ENCODE results near the gene MNS1. TPM values are rescaled to one million over a fixed set of nuclear protein-coding genes. Genes with fewer than 3 reads are reported as not detected.
"Not testable (repeated sequence)": the region's sequence is repeated elsewhere in the genome, so short reads cannot be mapped to it uniquely, and the experiment has no call there.

MNS1 gene, protein sequence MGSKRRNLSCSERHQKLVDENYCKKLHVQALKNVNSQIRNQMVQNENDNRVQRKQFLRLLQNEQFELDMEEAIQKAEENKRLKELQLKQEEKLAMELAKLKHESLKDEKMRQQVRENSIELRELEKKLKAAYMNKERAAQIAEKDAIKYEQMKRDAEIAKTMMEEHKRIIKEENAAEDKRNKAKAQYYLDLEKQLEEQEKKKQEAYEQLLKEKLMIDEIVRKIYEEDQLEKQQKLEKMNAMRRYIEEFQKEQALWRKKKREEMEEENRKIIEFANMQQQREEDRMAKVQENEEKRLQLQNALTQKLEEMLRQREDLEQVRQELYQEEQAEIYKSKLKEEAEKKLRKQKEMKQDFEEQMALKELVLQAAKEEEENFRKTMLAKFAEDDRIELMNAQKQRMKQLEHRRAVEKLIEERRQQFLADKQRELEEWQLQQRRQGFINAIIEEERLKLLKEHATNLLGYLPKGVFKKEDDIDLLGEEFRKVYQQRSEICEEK
- total RNA-seq (2014; rRNA removed; shearing (Covaris generic)): 3.4 and 5.6 TPM in 2 replicates

DNA sequence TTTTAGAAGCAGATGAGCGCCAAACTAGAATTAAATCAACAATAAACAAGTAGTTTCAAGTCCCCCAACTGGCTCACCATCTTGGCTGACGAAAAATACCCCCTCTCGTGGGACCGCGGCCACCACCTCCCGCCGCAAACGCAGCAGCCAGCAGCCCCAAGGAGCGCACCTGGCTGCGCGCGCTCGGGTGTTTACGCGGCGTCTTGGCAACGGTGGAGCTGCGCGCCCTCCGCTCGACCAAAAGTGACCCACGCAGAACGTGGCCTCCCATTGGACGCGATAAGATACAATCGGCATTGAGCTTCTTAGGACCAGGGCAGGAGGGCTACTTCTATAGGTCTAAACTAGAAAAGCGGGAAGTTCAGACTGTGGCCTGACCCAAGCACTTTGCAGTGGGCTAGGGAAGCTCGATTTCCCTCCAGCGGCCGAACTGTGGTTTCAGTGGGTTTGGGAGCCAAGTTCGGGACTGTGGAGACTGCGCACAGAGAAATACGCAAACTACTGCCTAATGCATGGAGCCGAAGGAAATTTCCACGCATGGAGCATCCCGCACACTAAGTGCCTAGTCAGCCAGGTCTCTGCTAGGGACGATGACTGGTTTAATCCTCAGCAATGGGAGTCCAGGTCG lies at the start of gene MNS1:
TSS of gene MNS1 (minus strand) at position 245 of the 628 bp plus-strand sequence. CDS start at position 80, 165 bp downstream.
- peak; percentile 97 for DNase-seq (ENCODE audit: low read depth)

DNA sequence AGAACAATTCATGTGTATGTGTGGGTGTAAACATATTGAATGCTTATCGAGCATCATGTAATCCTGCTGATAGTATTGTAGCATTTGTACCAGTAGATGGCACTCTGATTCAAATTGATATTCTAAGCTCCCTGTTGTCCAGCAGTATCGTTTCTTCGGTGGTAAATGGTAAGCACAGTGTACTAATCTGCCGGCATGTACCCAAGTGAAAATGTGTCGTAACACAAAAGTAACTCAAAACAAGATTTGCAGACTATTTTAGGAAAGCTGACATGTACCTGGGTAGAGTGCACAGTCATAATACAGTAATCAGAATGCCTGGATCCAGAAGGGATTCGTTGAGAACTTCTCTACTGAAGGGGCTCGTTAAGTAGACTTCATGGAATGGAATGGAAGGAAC lies 31.7 kb upstream of the MNS1 start:
- peak; percentile 69 for DNase-seq (ENCODE audit: low read depth)

DNA sequence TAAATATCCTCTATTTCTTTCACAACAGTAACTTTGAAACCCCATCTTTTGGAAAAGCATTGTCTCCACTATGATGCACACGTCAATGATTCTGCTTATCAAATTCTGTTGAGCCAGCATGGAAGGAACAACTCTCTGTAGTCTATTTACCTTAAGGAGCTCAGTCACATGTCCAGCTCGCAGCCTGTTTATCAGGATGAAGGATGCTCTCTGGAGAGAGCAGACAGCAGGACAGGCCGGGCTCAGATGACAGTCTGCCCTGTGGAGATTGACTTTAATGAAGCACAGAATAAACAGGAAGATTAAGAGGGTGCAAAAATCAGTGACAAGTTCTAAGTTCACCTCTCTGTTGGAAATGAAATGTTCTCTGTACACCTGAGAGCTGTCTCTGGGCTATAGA lies 30.6 kb upstream of the MNS1 start:
- DNase-seq (ENCODE audit: low read depth): no peak

DNA sequence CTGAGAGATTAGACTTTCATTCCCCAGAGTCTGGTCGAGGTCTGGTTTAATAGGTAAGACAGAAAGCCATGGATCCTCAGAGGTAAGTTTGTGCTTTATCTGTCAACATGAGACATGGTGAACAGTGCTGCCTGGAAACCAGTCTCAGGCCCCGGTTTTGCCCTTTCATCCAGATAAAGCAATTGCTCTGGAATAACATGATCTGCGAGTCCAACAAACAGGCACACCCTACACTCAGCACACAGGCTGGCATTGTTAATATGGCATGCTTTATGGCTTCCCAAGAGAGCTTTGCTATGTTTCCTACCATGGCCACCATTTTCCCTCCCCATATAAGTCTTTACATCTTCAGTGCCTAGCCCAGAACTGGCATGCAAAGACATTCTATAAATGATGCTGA lies 30.1 kb upstream of the MNS1 start:
- no peak for DNase-seq (ENCODE audit: low read depth)

DNA sequence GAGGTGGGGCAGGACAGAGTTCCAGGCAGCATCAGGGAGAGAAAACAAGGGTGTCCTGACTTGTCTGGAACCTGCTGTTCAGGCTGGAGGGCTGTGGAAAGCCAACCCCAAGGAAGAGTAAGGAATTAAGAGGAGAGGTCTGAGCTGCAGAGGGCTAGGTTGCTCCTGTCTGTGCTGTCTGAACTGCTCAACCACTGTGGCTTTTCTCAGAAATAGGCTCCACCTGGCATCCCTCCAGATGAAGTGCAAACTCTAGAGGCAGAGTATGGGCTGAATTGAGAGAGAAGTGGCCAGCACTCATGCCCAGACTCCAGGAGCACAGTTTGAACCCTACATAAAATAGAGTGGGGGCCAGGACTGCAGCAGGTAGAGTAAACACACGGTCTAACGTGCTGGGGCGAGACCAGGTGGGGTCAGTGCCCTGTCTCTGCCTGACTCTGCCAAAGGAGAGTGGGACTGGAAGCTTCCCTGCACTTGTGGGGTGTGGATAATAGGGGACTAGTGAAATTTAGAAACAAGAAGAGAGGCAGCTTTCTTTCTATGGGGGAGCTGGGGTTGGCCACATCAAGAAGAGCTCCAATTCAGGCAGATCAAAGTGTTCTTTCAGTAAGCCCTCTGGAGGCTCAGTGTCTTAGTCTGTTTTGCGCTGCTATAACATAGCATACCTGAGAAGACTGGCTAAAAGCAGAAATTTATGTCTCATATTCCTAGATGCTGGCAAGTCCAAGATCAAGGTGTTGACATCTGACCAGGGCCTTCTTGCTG lies 28.0 kb upstream of the MNS1 start:
- DNase-seq (ENCODE audit: low read depth): no peak

DNA sequence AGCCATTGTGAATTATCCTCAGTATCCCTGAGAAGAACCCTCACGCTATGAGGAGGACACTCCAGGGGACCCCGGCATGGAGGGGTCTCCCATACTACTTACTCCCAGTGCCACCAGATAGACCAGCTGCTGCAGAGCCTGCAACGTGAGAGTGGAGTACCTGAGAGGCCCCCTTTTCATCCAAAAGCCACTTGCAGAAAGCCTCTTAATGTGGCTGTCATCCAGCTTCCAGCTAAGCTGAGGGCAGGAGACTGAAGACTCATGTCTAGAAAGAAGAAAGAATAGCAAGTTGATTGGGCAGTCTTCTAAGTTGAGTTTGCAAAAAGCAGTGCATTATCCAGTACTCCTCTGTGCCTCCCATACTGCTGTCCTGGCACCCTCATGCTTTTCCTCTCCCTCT lies 27.3 kb upstream of the MNS1 start:
- no peak for DNase-seq (ENCODE audit: low read depth)

DNA sequence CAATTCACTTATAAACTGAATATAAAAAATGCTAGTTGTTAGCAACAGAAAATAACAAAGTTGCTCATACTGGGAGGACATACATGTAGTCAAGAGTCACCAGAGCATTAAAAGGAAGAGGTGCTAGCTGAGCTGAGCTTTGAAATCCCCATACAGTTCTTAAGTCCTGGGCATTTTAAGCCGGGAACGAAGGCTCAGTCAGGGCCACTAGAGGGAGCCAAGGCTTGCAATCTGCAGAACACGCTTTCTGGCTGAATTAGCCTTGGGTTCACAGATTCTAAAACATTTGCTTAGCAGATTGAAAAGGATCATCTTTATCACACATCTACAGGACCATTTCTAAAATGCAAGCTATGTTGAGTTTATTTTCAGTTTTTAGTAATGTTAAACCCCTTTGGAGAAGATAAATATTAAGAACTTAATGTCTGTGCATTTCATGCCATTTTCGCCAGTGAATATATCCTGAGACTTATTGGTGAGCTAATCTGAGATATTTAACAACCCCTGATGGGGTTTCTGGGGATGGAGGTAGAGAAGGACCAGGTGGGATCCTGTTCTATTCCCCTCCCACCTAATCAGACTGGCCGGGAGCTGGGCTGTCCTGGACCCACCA lies 26.3 kb upstream of the MNS1 start:
- DNase-seq (ENCODE audit: low read depth): peak; percentile 62

DNA sequence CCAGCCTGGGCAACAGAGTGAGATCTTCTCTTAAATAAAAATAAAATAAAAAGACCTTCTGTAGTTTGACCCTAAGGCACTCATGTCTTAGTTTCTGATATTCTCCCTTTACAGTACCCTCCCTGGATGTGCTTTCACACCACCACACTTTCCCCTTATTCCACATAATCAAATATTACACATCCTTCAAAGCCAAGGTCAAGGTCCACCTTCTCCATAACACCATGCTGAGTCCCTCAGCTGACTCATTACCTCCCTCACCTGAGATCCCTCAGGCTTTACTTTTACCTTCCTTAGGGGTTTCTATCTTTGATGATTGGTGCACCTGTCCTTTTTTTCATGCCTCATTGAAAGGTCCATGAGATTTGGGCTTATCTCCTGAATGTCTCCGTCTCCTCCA lies 25.5 kb upstream of the MNS1 start:
- no peak for DNase-seq (ENCODE audit: low read depth)

DNA sequence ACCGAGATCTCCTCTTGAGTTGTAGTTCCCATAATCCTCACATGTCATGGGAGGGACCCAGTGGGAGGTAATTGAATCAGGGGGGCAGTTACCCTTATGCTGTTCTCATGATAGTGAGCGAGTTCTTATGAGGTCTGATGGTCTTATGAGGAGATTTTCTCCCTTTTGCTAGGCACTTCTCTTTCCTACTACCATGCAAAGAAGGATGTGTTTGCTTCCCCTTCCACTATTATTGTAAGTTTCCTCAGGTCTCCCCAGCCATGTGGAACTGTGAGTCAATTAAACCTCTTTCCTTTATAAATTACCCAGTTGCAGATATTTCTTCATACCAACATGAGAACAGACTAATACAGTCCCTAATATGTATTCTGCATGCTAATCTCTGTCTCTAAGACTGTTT lies 21.3 kb upstream of the MNS1 start:
- not testable (repeated sequence) for DNase-seq (ENCODE audit: low read depth)

DNA sequence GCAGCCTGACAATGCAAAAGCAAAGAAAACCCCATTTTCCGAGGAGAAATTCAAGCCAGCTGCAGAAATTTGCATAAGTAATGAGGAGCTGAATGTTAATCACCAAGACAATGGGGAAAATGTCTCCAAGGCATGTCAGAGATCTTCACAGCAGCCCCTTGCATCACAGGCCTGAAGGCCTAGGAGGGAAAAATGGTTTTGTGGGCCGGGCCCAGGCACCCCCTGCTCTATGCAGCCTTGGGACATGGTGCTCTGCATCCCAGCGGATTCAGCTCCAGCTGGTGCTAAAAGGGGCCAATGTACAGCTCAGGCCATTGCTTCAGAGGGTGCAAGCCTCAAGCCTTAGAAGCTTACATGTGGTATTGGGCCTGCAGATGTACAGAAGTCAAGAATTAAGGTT lies 20.5 kb upstream of the MNS1 start:
- not testable (repeated sequence) for DNase-seq (ENCODE audit: low read depth)

DNA sequence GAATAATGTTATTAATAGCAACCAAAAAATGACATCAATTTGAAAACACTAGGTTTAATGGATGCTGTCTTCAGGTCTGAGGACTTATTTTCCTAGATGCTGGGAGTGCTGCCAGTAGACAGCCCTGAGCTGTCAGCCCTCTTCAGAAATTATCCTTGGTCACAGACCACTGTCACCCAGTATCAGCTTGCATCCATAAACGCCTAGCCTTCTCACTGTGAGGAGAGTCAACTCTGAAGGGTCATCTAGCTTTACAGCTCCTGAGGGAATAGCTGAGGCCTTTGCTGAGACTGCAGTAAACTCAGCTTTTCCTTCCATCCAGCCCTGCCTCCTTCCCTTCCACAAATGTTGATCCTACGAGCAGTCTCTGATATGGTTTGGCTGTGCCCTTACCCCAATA lies 19.4 kb upstream of the MNS1 start:
- no peak for DNase-seq (ENCODE audit: low read depth)

DNA sequence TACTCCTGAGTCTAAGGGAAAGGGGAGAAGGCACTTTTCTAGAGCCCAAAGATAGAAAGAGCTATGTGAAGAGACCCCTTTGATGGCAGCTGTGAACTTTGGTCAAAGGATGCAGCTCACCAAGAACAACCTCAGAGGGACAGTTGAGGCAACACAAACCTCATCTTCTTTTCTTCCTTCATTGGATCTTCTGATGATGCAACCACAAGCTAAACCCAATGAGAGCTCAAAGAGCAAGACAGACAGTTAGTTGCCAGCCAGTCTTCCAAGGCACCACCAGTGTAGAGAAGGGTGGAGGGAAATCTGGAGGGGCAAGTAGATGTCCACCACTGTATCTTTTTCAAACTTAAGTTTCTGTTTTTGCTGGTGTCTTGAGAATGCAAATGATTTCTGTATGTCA lies 10.4 kb upstream of the MNS1 start:
- DNase-seq (ENCODE audit: low read depth): no peak

DNA sequence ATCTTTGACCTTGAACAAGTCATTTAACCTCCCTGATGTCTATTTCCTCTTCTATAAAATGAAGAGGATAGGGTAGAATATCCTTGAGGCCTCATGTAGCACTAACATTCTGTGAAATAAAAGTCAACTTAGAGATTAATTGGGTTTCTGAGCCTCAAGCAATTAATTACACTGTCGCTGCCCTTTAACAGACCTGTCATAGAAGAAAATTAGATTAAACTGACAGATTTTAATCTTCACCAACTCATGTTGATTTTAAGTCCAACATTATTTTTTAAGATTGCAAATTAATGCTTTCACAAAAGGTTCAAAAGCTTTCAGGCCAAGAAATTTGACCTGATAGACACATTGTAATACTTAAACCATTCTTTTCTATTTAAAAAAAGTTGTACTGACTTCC lies 8.1 kb upstream of the MNS1 start:
- no peak for DNase-seq (ENCODE audit: low read depth)

DNA sequence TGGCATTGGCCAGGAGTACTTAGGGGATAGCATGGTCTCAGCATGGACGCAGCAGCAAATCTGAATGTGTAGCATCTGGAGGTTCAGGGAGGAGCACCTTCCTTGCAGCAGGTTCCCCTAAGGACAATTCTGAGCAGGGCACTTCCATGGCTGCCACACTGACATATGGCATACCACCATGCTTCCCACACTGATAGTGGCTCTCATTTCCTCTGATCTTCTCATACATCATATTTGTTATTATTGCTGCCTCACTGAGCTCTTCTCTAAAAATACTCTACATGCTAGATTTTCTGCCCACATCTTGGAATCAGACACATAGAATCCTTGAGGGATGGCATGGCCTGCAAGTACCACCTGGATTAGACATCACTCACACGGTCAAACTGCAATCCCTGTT lies 7.3 kb upstream of the MNS1 start:
- no peak for DNase-seq (ENCODE audit: low read depth)

DNA sequence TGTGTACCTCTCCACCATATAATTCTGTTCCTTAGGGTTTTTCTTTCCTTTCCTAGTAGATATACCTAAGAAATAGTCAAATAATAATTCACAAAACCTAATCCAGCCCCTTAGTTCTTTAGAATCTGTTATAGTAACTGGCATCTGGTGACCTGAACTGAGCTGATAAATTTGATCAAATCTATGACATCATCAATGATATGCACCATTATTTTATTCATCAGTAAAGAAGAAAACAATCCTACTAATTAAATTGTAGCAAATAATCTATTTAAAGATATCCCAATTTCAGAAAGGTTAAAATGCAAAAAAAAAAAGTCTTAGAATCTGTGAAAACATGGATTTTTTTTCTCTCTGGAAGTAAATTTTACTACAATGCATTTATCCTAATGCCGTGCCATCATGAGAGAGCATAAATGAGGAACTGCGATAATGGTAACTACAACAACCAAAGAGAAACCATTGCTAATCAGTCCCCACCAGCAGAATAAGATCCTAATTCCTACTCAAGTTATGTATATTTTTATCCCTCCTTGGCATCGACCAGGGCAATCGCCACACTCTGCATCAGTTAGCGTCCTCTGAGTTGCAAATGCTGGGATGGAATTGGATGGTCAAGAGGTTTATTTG lies 6.6 kb upstream of the MNS1 start:
- no peak for DNase-seq (ENCODE audit: low read depth)

DNA sequence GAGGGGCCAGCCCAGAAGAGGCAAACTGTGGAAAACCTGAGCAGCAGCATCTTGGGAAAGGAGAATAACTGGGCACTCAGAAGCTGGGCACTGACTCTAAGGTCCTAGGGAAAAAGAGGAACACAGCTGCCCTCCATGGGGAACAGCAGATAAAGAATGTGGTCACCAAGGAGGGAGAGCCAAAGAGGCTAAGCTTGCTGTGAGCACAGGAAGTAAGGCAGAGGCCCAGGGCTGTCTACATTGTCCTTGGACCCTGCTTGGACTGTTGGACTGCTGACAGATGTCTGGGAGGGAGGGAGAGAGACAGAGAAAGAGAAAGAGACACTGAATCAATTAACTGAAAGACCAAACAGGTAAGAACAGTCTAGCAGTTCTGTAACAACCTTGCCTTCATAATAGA lies 4.5 kb upstream of the MNS1 start:
- no peak for DNase-seq (ENCODE audit: low read depth)

DNA sequence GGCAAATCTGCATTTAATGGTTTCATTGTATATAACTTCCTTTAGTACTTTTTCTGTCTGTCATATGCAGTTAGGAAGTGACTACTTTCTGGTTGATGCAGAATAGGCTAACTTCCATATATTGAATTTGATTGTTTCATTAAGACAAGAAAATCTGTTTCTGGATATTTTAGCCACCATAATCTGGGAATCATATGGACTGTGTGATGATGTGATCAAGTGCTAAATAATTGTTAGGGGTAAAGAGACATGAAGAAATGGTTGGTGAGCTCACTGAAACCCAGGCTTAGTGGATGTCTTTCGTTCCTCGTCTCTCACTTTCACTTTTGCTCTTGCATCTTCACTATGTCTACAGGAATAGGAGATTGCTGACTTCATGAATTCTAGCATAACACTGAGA lies 3.5 kb upstream of the MNS1 start:
- DNase-seq (ENCODE audit: low read depth): peak; percentile 44

DNA sequence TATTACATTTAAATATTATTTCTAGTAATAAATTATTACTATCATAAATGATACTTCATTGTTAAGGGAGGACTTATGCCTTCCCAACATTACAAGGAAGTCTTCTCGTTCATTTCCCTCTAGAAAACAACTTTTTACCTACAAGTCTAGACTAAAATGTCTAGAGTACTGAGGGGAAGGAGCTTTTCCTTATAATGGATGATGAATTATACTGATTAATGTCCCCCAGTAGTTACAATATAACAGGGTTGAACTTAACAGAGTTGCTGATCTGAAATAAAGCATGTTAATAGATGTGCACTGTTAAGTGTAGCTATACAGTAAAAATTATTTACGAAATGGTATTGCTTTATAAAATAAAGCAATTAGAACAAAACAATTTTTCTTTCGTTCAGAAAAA lies 2.7 kb upstream of the MNS1 start:
- no peak for DNase-seq (ENCODE audit: low read depth)

DNA sequence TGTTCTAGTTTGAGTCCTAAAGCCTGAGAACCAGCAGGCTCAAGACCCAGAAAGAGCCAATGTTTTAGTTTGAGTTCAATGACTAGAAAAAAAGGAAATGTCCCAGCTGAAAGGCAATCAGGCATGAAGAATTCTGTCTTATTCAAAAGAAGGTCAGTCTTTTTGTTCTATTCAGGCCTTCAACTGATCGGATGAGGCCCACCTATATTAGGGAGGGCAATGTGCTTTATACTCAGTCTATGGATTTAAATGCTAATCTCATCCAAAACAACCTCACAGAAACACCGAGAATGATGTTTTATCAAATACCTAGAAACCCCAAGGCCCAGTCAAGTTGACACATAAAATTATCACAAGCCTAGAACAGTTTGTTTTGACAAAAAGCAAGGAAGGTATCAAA lies 4.0 kb downstream of the MNS1 start:
- no peak for DNase-seq (ENCODE audit: low read depth)

DNA sequence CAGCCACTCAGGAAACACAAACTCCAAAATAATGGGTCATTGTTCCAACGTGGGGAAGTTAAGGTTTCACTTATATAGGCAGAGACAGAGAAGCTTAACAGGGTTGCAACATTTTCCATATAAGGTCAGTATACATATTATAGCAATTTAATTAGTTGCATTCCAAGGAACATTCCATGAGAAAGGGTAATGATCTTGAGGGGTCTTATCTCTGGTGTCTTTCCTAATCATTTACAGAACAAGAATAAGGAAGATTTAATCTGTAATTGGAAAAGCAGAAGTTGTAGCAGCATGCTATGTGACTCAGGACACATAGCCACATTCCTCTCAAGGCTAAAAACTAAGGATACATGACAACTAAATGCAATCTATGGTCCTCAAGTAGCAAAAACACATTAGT lies 4.9 kb downstream of the MNS1 start:
- DNase-seq (ENCODE audit: low read depth): no peak

DNA sequence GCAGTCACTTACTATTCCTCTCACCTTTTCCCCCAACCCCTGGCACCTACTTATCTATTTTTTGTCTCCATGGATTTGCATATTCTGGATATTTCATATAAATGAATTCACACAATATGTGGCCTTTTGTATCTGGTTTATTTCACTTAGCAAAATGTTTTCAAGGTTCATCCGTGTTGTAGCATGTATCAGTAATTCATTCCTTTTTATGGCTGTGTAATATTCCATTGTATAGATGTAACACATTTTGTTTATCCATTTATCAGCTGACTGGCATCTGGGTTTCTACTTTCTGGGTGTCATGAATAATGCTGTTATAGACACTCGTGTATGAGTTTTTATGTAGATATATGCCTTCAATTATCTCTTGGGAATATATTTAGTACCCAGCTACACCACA lies 5.8 kb downstream of the MNS1 start:
- no peak for DNase-seq (ENCODE audit: low read depth)

DNA sequence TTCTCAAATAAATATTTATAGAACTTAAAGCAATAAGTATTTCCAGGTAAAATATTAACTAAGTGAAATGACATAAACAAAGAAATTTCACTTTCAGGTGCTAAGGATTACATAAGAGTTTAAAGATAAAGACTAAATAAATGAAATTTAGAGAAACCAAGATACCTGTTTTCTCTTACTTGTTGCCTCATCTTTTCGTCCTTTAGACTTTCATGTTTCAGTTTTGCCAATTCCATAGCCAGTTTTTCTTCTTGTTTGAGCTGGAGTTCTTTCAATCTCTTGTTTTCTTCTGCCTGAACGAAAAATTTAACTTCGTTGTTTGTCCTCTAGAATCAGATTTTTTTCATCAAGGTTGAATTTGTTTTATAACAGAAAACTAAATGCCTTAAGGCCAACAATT lies 8.7 kb downstream of the MNS1 start:
- DNase-seq (ENCODE audit: low read depth): no peak
